IMR-90 (cell line): Measurements from ENCODE around the gene RAB3C. TPM values are rescaled to one million over a fixed set of nuclear protein-coding genes. Genes with fewer than 3 reads are reported as not detected.

Experiments used
- ATAC-seq: fragments of 200-7000 bp; cut with Tn5 transposase; 2 replicates; pipeline ENCODE4 v1.9.1; 2020; ENCODE audit warnings: low read depth, mild to moderate bottlenecking, moderate library complexity
- BruUV-seq: library from RNA; stranded (reverse); fragments of 400-500 nt; replicated peaks from 2 replicates; lab custom pipeline; 2021; lab: Mats Ljungman, UMichigan
- CTCF ChIA-PET: fragments of 300-600 bp; formaldehyde crosslinking; extraction: SDS; loops from one replicate; lab custom pipeline; 2021; ENCODE audit warnings: antibody characterized with exemption; lab: Yijun Ruan, JAX
- POLR2A ChIA-PET: fragments of 300-600 bp; sonication (Branson Sonifier 250); formaldehyde crosslinking; loops from one replicate; lab custom pipeline; 2022; ENCODE audit warnings: antibody characterized with exemption; ENCODE audit not compliant: unreplicated experiment; lab: Charles Lee
- DNase-seq: peaks from one replicate; pipeline ENCODE4 v3.0.0; 2013
- H2AFZ ChIP-seq: replicated peaks from 2 replicates; pipeline ENCODE3; 2013; ENCODE audit warnings: low read length, mild to moderate bottlenecking; ENCODE audit not compliant: poor library complexity
- H2AK5ac ChIP-seq: 2 replicates; pipeline ENCODE4 v1.6.1; 2013; ENCODE audit warnings: low read depth, low read length, inconsistent platforms
- H2AK9ac ChIP-seq: replicated peaks from 2 replicates; pipeline ENCODE3; 2013; ENCODE audit warnings: mild to moderate bottlenecking, low read depth, low read length, moderate library complexity; ENCODE audit not compliant: poor library complexity
- H2BK120ac ChIP-seq: 2 replicates; pipeline ENCODE4 v1.6.1; 2013; ENCODE audit warnings: low read depth, low read length, inconsistent platforms
- H2BK15ac ChIP-seq: 3 replicates; pipeline ENCODE4 v1.6.1; 2013; ENCODE audit warnings: low read depth, low read length, inconsistent platforms
- H2BK20ac ChIP-seq: 2 replicates; pipeline ENCODE4 v1.6.1; 2013; ENCODE audit warnings: low read depth, mild to moderate bottlenecking, inconsistent platforms, low read length, moderate library complexity
- H2BK5ac ChIP-seq: 2 replicates; pipeline ENCODE4 v1.6.1; 2013; ENCODE audit warnings: mild to moderate bottlenecking, low read depth, low read length, inconsistent platforms; ENCODE audit not compliant: poor library complexity, severe bottlenecking
- H3K14ac ChIP-seq: replicated peaks from 2 replicates; pipeline ENCODE4 v1.6.1; 2013; ENCODE audit warnings: low read depth, low read length, inconsistent platforms
- H3K18ac ChIP-seq: 2 replicates; pipeline ENCODE4 v1.6.1; 2013; ENCODE audit warnings: low read depth, low read length, control low read depth
- H3K23ac ChIP-seq: 2 replicates; pipeline ENCODE4 v1.6.1; 2013; ENCODE audit warnings: low read depth, low read length, inconsistent platforms
- H3K27ac ChIP-seq: 2 replicates; pipeline ENCODE4 v1.5.1; 2013; ENCODE audit warnings: mild to moderate bottlenecking, control low read depth, low read length; ENCODE audit not compliant: insufficient read depth
- H3K27me3 ChIP-seq: 2 replicates; pipeline ENCODE4 v1.6.1; 2013; ENCODE audit warnings: low read length; ENCODE audit not compliant: control insufficient read depth, insufficient read depth
- H3K36me3 ChIP-seq: 2 replicates; pipeline ENCODE4 v1.6.1; 2013; ENCODE audit warnings: low read length, mixed read lengths; ENCODE audit not compliant: control insufficient read depth, insufficient read depth
- H3K4ac ChIP-seq: 2 replicates; pipeline ENCODE4 v1.6.1; 2013; ENCODE audit warnings: low read depth, low read length, inconsistent platforms
- H3K4me1 ChIP-seq: 2 replicates; pipeline ENCODE4 v1.6.1; 2013; ENCODE audit warnings: low read length, mixed read lengths; ENCODE audit not compliant: control insufficient read depth, insufficient read depth
- H3K4me2 ChIP-seq: 2 replicates; pipeline ENCODE4 v1.6.1; 2013; ENCODE audit warnings: low read depth, mild to moderate bottlenecking, control low read depth, low read length, moderate library complexity
- H3K4me3 ChIP-seq: 2 replicates; pipeline ENCODE4 v1.5.1; 2013; ENCODE audit warnings: low read depth, mild to moderate bottlenecking, control low read depth, low read length, moderate library complexity; ENCODE audit not compliant: insufficient read depth
- H3K56ac ChIP-seq: 2 replicates; pipeline ENCODE4 v1.6.1; 2013; ENCODE audit warnings: low read length, inconsistent platforms; ENCODE audit not compliant: insufficient read depth; ENCODE audit errors: extremely low read depth
- H3K79me1 ChIP-seq, 2 experiments: 2 replicates each; pipeline ENCODE4 v1.6.1; 2013; ENCODE audit warnings: low read length in 2 of 2, inconsistent platforms in 1 of 2, low read depth in 1 of 2
- H3K9ac ChIP-seq: 2 replicates; pipeline ENCODE4 v1.6.1; 2013; ENCODE audit warnings: low read depth, low read length, control low read depth
- H3K9me1 ChIP-seq: 2 replicates; pipeline ENCODE4 v1.6.1; 2013; ENCODE audit warnings: low read length, inconsistent platforms; ENCODE audit not compliant: insufficient read depth
- H3K9me3 ChIP-seq: 2 replicates; pipeline ENCODE4 v1.6.1; 2013; ENCODE audit warnings: low read length; ENCODE audit not compliant: control insufficient read depth, insufficient read depth
- H4K20me1 ChIP-seq: 2 replicates; pipeline ENCODE4 v1.6.1; 2013; ENCODE audit warnings: low read length, inconsistent platforms; ENCODE audit not compliant: insufficient read depth
- H4K5ac ChIP-seq: 2 replicates; pipeline ENCODE4 v1.6.1; 2013; ENCODE audit warnings: mild to moderate bottlenecking, low read depth, low read length, control low read depth
- H4K8ac ChIP-seq, 2 experiments: 2 replicates each; pipeline ENCODE4 v1.6.1; 2013; ENCODE audit warnings: low read depth in 2 of 2, low read length in 2 of 2, control low read depth in 1 of 2, inconsistent platforms in 1 of 2
- H4K91ac ChIP-seq: 2 replicates; pipeline ENCODE4 v1.6.1; 2013; ENCODE audit warnings: low read depth, low read length, inconsistent platforms; ENCODE audit not compliant: insufficient read depth
- BHLHE40 ChIP-seq: fragments of 150-350 bp; IDR thresholded peaks from 2 replicates; pipeline ENCODE4 v1.6.1; 2016; ENCODE audit warnings: mild to moderate bottlenecking, low read depth, low read length
- CEBPB ChIP-seq: IDR thresholded peaks from 2 replicates; pipeline ENCODE4 v1.6.1; 2012; ENCODE audit warnings: low read depth, low read length, improper control_type of control experiment
- CHD1 ChIP-seq: IDR thresholded peaks from 2 replicates; pipeline ENCODE4 v1.6.1; 2012; ENCODE audit warnings: low read depth, low read length, improper control_type of control experiment
- MAFK ChIP-seq: IDR thresholded peaks from 2 replicates; pipeline ENCODE4 v1.6.1; 2012; ENCODE audit warnings: low read depth, low read length, improper control_type of control experiment
- MXI1 ChIP-seq: IDR thresholded peaks from 2 replicates; pipeline ENCODE4 v1.6.1; 2012; ENCODE audit warnings: low read depth, mild to moderate bottlenecking, low read length, moderate library complexity, borderline replicate concordance
- POLR2A ChIP-seq: IDR thresholded peaks from 2 replicates; pipeline ENCODE4 v1.6.1; 2012; ENCODE audit warnings: mild to moderate bottlenecking, low read depth, low read length
- RCOR1 ChIP-seq: IDR thresholded peaks from 2 replicates; pipeline ENCODE4 v1.6.1; 2012; ENCODE audit warnings: mild to moderate bottlenecking, low read length, improper control_type of control experiment; ENCODE audit not compliant: insufficient replicate concordance
- RFX5 ChIP-seq: IDR thresholded peaks from 2 replicates; pipeline ENCODE4 v1.8.0; 2012; ENCODE audit warnings: low read depth, mild to moderate bottlenecking, low read length, moderate library complexity
- SMC3 ChIP-seq: fragments of 150-350 bp; IDR thresholded peaks from 2 replicates; pipeline ENCODE4 v1.6.1; 2016; ENCODE audit warnings: low read depth, mild to moderate bottlenecking, antibody characterized with exemption, low read length, moderate library complexity
- WGBS, 2 experiments: methylation state at CpG; one replicate each; pipeline versions ENCODE4 v1.1.5 to v1.1.7; 2013; ENCODE audit warnings: missing lambda C conversion rate in 2 of 2; ENCODE audit not compliant: insufficient read length in 1 of 2; ENCODE audit errors: extremely low coverage in 2 of 2; 5-methylcytosine and 5-hydroxymethylcytosine counted together
- dilution Hi-C: fragments of 300-500 bp; cut with HindIII; formaldehyde crosslinking; loops from one replicate; pipeline ENCODE4 v1.14.3; 2018; ENCODE audit warnings: low sequenced_read_pairs; ENCODE audit not compliant: unreplicated experiment
- in situ Hi-C: fragments of 300-500 bp; cut with MboI; formaldehyde crosslinking; loops from 3 replicates; pipeline ENCODE4 v1.14.3; 2019; ENCODE audit warnings: low sequenced_read_pairs, inconsistent platforms, mixed read lengths
- intact Hi-C: fragments of 100-400 bp; cut with micrococcal nuclease; formaldehyde crosslinking; loops from 2 replicates; pipeline ENCODE4 v1.10.0; 2022
- polyA plus RNA-seq, 3 experiments: library from polyadenylated mRNA; depleted of rRNA; stranded (reverse); fragments of >200 nt; gene quantifications; 2 replicates each; pipeline ENCODE4 v1.2.3, GENCODE V29; 2012; ENCODE audit warnings: low replicate concordance in 1 of 3
- total RNA-seq: library from RNA; depleted of rRNA; stranded (reverse); fragments of >200 nt; gene quantifications from 2 replicates; pipeline ENCODE4 v1.2.3, GENCODE V29; 2012
- TF ChIP-seq, protein P1 (sequence below): fragments of 150-350 bp; IDR thresholded peaks from 2 replicates; pipeline ENCODE4 v1.6.1; 2017; ENCODE audit warnings: mild to moderate bottlenecking, antibody characterized with exemption, low read length, low read depth

Gene RAB3C
- total and polyA plus RNA-seq, 2 of the 4 experiments (the other 2 are of a cell fraction), result not detected

DNA sequence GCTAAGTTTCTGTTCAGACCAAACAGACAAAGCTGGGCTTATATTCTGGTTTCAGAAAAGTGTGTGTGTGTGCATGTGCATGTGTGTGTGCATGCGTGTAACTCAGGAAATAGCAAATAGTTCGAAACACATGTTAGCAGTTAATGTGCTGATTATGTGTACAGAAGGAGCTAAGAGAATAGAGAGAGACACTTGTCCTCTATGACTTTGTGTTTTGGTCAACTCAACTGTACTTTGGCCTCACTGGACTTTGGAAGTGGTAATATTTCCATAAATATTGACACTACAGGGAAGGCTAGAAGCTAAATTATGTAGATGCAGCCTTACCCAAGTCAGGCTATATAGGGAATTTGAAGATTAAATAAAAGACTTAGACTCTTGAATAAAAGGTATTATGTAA is 155.5 kb downstream of the RAB3C start:
- no peak overlapping the region for H3K4me3 ChIP-seq
- H4K20me1 ChIP-seq, result no peaks in the 10 kb centered on the region
- DNase-seq (no peak), ATAC-seq (no peak)
- in situ Hi-C loops (no loop called here), dilution Hi-C loops (no loop called here), intact Hi-C loops (no loop called here)
- POLR2A ChIA-PET, result no interaction called here
- H2AK9ac ChIP-seq, result no peak overlapping the region
- no peak overlapping the region for H2BK5ac ChIP-seq
- no peak overlapping the region for H2BK15ac ChIP-seq
- no peak overlapping the region for H3K23ac ChIP-seq
- no peak overlapping the region for H2AFZ ChIP-seq
- H3K36me3 ChIP-seq, result no peaks in the 10 kb centered on the region
- H3K79me1 ChIP-seq, result no peaks in the 10 kb centered on the region
- H2AK5ac ChIP-seq, result no peak overlapping the region
- H3K27ac ChIP-seq, result no peak overlapping the region
- no CpG with 5 or more reads among the region's 2 CpGs for WGBS, 2 experiments
- TF ChIP-seq CEBPB (no peak), POLR2A (no peak), SMC3 (no peak), MXI1 (no peak), CHD1 (no peak), RCOR1 (no peak), RFX5 (no peak), BHLHE40 (no peak), MAFK (no peak)
- TF ChIP-seq, protein P1, sequence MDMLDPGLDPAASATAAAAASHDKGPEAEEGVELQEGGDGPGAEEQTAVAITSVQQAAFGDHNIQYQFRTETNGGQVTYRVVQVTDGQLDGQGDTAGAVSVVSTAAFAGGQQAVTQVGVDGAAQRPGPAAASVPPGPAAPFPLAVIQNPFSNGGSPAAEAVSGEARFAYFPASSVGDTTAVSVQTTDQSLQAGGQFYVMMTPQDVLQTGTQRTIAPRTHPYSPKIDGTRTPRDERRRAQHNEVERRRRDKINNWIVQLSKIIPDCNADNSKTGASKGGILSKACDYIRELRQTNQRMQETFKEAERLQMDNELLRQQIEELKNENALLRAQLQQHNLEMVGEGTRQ, result no peak
- no peak overlapping the region for H2BK120ac ChIP-seq
- H3K27me3 ChIP-seq, result no peaks in the 10 kb centered on the region
- no peaks in the 10 kb centered on the region for H3K4me1 ChIP-seq
- no peak overlapping the region for H2BK20ac ChIP-seq
- no peak overlapping the region for H3K9ac ChIP-seq
- BruUV-seq, result no TSS peak
- no peak overlapping the region for H3K14ac ChIP-seq
- H4K5ac ChIP-seq, result no peak overlapping the region
- no peak overlapping the region for H4K91ac ChIP-seq
- H4K8ac ChIP-seq, result no peak overlapping the region
- H3K9me1 ChIP-seq, result no peaks in the 10 kb centered on the region
- no peak overlapping the region for H3K56ac ChIP-seq
- no peak overlapping the region for H3K18ac ChIP-seq
- H3K4me2 ChIP-seq, result no peak overlapping the region
- CTCF ChIA-PET, result interaction anchor here (1.0 kb wide), 1 partner anchor 112 kb away, joined by 3 read pairs; no protein-coding TSS in a partner anchor
- H3K9me3 ChIP-seq, result no peaks in the 10 kb centered on the region
- no peak overlapping the region for H3K4ac ChIP-seq
